Measurements from ENCODE around the gene EVC2.

DNA sequence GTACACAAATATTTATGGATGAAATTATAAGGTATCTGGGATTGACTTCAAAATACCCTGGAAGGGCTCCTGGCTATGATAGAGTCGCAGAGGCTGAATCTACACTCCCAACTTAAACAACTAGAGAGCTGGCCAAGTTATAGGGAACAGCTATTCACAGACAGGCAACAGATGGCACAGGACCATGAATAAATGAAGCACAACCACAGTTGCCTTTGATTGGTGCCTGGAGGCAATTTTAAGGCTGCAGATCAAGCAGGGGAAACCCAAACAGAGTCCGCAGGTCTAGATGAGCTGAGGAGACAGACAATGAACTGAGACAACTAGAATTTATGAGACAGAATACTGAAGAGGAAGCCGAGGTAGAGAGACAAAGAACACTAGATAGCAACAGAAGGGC, 155.9 kb downstream of the EVC2 start:
- TF ChIP-seq, protein P1, sequence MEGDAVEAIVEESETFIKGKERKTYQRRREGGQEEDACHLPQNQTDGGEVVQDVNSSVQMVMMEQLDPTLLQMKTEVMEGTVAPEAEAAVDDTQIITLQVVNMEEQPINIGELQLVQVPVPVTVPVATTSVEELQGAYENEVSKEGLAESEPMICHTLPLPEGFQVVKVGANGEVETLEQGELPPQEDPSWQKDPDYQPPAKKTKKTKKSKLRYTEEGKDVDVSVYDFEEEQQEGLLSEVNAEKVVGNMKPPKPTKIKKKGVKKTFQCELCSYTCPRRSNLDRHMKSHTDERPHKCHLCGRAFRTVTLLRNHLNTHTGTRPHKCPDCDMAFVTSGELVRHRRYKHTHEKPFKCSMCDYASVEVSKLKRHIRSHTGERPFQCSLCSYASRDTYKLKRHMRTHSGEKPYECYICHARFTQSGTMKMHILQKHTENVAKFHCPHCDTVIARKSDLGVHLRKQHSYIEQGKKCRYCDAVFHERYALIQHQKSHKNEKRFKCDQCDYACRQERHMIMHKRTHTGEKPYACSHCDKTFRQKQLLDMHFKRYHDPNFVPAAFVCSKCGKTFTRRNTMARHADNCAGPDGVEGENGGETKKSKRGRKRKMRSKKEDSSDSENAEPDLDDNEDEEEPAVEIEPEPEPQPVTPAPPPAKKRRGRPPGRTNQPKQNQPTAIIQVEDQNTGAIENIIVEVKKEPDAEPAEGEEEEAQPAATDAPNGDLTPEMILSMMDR (conservative IDR thresholded peaks at IDR 0.05; ENCODE audit: low read length) = no peak
- no peak for TF ChIP-seq EZH2phosphoT487 (IDR thresholded peaks at IDR 0.05; ENCODE audit: borderline replicate concordance)
